GM20000 (cell line): ENCODE results near the gene HIVEP2.

Experiments used
- DNase-seq: peaks from one replicate; pipeline ENCODE4 v3.0.0; 2012; ENCODE audit warnings: low spot score
- CTCF ChIP-seq: IDR thresholded peaks from 2 replicates; pipeline ENCODE4 v1.5.1; 2012; ENCODE audit warnings: mild to moderate bottlenecking, control low read depth; ENCODE audit errors: extremely low read depth, missing control alignments

HIVEP2 gene

GRCh38 chr6:142773859-142774648, 170.9 kb downstream of the HIVEP2 start:
- TF ChIP-seq CTCF, result no peak
- no peak for DNase-seq

- TF ChIP-seq CTCF, result no peak
- no peak for DNase-seq
Measured at GRCh38 chr6:142773324-142773723, 171.7 kb downstream of the HIVEP2 start.

GRCh38 chr6:142771162-142771561, 173.8 kb downstream of the HIVEP2 start:
- no peak for TF ChIP-seq CTCF
- DNase-seq, result no peak

- no peak for TF ChIP-seq CTCF
- DNase-seq, result no peak
Measured at GRCh38 chr6:142765306-142765705, 179.7 kb downstream of the HIVEP2 start.

- TF ChIP-seq CTCF, result no peak
- no peak for DNase-seq
Measured at GRCh38 chr6:142764311-142764710, 180.7 kb downstream of the HIVEP2 start.

GRCh38 chr6:142763205-142763604, 181.8 kb downstream of the HIVEP2 start:
- no peak for DNase-seq
- TF ChIP-seq CTCF, result no peak

GRCh38 chr6:142761756-142762155, 183.2 kb downstream of the HIVEP2 start:
- TF ChIP-seq CTCF, result no peak
- DNase-seq, result no peak
